HK-2 (cell line): Measurements from ENCODE around the gene PHACTR1.

ENCODE experiments used
- DNase-seq: peaks from one replicate; pipeline ENCODE4 v3.0.0-alpha.2; 2018; ENCODE audit not compliant: unreplicated experiment

The PHACTR1 gene

DNA sequence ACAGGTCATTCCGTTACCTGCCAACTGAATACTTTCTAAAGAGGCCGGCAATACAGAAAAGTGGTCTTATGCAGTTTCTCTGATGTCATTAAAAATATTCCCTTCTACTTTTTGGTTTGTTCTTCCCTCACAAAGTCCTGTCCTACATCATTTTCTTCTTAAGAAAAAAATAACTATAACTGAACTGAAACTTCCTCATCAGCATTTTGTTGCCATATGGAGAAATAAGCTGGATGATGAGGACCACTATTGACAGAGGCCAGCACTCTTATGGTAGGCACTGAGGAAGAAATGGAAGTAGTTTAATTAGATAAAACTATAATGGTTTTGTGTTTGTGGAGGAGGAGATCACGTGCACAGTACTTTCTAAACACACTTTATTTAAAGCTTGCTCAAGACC, 274.9 kb downstream of the PHACTR1 start:
- DNase-seq: no peak

DNA sequence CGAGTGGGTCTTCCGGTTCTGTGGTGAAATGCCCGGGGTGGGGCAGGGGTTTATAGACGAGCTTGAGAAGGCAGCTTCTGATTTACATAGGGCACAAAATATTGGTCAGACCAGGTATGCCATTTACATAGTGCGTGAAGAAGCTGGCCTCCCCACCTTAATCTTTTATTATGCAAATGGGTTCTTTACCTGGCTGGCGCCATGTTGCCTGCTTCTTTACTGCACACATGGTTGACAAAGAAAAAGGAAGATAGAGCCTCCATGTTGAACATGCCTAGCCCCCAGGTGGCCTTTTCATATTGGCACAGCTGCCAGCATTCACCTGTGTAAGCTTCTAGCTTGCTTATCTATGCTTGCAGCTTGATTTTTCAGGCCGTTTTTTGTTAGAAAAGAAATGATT, 276.2 kb downstream of the PHACTR1 start:
- no peak for DNase-seq

DNA sequence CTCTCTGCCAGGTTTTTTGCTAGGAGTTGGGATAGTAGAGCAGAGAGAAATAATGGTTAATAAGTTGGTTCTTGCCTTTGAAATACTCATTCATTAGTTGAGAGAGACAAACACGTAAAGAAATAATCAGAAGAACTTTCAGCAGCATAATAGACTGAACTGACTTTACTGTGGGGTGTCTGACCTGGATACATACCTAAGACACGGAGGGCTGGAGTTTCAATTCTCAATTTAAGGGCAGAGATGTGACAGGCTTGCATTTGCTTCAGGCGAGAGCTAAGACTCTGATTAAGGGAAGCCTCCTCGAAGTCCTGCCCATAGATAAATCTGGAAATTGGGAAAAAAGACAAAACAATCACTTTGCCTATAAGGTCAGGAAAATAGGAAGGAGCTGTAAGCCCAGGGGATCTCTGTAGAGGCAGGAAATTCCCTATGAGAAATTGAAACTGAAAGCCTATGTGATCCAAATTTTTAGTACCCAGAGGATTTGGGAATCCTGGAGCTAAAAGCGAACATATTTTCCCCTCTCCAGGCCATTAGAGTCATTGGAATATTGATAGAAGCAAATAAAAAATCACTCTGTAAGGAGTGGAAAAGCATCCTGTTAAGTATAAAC, 276.8 kb downstream of the PHACTR1 start:
- DNase-seq: no peak

DNA sequence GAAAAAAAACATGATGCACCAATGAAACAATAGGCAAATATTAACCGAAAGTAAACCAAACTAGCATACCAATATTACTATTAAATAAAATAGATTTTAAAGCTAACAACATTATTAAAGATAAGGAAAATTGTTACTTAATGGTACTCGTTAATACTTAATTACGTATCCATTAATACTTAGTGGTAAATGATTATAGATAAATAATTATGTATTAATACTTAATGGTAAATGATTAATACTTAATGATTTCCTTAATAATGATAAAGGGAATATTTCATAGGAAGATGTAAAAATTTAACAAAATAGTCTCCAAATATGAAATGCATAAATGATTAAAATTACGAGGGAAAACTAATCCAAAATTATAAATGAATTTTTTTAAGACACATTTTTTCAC, 278.9 kb downstream of the PHACTR1 start:
- no peak for DNase-seq

DNA sequence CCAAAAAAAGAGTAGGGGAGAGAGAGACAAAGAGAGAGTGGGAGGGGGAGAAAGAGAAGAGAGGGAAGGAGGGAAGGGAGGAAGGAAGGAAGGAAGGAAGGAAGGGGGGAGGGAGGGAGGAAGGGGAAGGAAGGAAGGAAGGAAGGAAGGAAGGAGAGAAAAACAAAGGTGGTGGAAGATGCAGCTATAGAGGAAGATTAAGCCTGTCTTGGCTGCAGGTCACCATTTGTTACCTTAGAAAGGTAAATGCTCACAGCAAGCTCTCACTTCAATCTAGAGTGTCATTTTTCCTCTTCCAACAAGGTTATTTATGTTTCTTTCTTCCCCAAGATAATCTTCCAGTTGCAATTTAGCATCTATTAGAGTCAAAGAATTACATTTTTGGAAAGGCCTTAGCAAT, 284.0 kb downstream of the PHACTR1 start:
- no peak for DNase-seq

DNA sequence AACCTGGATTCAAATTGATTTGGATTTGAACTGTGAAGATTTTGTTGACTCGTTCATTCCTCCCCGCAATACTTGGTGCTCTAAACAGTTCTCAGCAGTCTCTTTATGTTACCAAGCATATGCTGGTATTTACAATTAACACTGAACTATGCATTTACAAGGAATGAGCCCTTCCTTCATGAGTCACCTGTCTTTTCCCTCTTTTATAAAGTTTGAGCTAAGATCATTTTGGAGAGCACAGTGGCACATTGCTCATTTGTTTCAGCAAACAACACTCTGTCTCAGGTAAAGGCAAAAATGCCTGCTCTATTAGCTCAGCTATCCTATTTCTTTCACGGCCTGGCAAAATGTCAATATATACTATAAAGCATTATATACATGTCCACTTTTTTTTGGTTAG, 285.4 kb downstream of the PHACTR1 start:
- DNase-seq: no peak

DNA sequence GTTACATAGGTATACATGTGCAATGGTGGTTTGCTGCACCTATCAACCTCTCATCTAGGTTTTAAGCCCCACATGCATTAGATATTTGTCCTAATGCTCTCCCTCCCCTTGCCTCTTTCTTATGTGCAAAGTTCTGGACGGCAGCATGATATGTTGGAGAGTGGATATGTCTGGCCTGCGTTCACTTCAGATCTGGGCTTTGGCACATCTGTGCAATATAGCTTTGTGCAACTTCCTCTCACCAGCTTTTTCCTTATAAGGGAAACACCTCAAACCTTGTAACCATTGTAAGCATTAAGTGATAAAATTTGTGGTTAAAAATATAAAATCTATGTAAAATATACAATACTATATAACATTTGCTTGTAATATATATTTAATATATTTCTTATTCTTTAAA, 288.0 kb downstream of the PHACTR1 start:
- DNase-seq: no peak

DNA sequence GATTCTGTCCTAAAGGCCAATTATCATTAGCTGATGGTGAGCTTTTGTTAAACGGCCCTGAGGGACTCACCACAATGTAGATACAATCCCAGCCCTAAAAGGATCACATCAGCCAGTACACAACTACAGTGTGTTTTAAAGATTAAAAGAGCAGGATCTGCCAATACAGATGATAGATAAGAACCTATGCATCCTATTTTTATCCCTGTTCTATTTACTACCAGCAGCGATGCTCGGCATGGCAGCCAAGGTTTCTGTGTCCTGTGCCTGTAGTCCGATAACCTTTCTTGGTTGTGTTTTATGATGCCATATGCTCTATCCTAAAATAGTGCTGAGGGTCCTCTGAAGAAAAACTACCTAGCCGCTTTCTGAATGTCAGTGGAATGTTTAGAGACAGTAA, 289.4 kb downstream of the PHACTR1 start:
- DNase-seq: no peak

DNA sequence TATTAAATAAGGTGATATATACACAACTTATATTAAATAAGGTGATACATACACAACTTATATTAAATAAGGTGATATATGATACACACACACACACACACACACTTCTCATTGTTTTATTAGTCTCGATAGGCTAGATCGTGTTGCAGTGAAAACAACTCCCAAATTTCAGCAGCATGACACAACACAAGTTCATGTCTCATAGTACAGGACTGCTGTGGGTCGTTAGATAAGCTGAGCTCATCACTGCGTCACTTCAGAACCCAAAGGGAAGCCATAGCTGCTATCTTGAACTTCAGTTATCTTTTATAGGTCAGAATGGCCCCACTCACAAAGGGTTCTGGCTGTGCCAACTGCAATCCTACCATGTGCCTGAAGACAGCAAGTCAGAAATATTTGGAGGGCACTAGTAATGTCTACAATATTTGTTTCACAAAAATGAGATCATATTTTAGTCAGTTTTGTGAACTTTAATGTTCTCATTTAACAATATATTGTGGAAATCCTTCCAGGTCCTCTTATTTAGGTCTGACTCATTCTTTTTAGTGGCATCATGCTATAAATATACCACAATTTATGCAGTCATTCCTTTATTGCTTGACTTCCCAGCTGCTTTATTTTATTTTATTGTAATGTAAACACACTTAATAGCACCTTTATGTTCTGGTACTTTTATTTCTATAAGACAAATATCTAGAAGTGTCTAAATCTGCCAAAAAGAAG, 290.2 kb downstream of the PHACTR1 start:
- DNase-seq: no peak

DNA sequence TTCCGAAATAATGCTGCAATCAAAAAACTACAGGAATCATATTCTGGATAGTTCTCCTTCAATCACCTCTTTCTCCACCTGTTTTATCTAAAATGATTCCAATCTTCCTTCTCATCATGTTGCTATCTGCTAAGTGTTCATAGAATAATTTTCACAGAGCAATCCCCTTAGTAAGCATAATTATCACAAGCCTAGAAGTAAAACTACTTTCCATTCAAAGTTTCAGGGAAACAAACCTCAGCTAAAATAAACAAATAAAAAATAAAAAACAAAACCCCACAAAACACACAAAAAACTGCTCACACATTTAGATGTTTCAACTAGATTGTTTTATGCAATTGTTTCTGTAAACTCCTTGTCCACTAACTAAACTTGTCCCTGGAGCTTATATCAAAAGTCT, 291.2 kb downstream of the PHACTR1 start:
- no peak for DNase-seq

DNA sequence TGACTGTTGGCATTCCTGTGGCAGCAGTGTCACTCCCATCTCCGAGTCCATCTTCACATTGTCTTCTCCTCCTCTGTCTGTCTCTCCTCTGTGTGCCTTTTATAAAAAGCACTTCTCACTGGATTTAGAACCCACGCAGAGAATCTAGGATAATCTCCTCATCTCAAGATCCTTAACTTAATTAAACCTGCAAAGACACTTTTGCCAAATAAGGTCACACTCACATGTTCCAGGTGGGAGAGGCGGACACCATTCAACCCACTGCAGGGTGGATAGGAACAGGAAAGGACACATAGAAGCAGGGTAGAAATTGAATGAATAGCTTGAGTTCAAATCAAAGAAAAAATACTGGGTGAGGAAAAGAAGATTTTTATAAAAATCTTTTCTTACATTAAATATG, 292.5 kb downstream of the PHACTR1 start:
- no peak for DNase-seq

DNA sequence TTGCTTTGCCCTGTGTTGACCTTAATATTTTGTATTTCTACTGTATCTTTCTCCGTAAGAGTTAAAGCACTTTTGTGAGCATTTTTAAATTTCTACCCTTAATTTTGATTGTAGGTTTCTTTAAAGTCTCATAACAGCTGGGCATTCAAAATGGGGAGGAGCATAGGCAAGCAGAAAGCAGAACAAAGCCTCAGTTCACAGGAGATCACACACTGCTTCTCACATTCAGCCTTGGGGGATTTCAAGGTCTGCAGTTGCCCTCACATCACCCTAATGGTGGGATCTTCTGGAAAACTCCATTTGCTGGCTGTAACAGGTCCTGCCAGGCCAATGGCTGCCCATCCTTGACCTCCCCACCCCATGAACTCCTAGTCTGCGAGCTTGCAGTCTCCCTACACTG, 292.9 kb downstream of the PHACTR1 start:
- no peak for DNase-seq

DNA sequence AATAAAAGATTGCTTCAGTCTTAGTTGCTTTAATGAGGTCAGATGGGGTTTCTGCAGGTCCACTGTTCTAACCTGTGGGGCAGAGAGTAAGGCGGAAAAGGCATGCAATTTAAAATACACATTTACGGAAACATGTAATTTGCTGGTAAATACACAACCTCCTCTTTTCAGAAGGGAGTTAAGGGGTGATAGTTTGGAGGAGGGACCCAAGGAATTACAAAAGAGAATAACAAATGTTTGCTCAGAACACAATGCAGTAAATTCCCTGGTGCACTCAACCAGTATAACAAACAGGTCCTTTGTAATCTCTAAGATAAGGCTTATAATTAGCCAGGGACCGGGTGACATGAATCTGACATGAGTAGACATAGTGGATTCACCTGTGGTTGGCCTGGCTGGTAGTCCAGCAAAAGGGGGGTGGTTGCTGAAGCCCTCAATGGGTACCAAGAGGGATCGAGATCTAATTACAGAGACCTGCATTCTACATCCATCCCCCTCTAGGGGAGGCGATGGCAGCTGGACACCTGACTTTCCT, 295.1 kb downstream of the PHACTR1 start:
- no peak for DNase-seq

DNA sequence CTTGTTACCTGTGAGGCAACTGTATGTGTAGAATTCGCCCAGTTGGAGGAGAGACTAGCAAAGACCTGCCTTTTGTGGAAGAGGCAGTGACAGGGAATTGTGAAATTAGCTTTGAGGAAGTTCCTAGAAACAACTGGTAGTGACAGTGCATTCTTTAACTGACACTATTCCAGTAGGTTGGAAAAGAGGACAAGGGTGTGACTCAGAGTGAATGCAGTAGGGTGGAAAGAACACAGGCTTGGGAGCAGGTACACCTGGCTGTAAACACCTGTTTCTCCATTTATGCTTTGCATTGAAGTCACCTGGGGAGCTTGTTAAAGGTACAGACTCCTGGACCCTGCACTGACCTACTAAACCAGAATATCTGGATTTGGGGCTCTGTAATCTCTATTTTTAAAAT, 295.7 kb downstream of the PHACTR1 start:
- no peak for DNase-seq

DNA sequence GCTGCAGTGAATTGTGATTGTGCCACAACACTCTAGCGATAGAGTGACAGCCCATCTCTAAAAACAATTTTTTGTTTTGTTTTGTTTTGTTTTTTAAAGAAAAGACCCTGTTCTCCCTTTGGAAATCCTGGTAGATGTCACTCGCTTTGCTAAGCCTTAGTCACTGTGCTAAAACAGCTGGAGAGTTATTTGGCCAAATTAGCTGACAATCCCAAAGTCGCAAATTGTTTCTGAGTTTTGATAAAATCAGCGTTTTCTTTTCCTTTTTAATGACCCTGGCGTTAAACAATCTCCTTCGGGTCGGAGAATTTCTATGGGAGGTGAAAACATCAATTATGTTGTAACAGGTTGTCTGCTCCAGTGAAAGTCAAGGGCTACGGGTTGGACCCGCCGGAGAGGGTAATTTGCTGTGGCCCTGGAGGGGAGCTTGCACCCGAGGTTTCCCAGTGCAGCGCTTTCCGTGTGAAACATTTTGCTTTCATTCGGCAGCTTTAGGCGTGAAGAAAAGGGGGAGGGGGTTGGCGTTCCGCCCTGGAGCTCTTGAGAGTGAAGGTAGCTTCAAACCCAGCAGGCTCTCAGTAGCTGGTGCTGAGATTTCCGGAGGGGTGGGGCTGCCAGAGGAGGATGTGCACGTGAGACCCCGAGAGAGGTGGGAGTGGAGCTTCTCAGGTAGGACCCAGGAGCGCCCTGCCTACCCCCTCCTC, 296.6 kb downstream of the PHACTR1 start:
- DNase-seq: no peak

DNA sequence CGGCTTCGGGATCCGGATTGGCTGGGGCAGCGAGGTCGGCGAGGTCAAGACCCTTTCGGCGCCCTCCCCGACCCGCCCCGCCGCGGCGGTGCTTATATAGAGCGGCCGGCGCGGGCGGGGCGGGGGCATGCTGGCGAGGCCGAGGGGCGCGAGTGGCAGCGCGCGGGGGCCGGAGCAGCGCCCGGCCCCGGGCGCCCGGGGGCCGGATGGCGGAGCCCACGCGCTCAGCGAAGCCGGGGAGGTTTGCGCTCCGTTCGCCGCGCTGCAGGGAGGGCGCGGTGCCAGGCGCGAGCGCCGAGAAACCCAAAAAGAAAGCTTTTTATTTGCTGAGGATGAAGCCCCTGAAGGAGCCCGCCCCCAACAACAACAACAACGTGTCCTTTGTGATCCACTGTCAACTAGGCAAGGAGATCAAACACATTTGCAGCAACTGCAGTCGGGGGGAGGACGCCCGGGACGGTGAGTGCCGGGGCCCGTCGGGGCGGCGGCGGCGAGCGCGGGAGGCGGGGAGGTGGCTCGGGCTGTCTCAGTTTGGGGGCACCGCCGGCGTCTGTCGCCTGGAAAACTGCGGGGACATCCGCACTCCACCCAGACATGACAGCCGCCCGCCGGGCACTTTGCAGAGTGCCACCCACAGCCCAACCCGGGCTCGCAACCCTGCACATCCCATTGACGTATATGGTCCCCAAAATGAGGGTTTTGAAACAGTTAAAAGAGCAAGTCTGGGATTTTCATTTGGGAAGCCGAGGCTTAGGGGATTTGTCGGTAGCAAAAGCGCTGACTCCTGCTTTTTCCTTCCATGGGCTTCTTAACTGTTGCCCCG, 297.3 kb downstream of the PHACTR1 start:
- no peak for DNase-seq

DNA sequence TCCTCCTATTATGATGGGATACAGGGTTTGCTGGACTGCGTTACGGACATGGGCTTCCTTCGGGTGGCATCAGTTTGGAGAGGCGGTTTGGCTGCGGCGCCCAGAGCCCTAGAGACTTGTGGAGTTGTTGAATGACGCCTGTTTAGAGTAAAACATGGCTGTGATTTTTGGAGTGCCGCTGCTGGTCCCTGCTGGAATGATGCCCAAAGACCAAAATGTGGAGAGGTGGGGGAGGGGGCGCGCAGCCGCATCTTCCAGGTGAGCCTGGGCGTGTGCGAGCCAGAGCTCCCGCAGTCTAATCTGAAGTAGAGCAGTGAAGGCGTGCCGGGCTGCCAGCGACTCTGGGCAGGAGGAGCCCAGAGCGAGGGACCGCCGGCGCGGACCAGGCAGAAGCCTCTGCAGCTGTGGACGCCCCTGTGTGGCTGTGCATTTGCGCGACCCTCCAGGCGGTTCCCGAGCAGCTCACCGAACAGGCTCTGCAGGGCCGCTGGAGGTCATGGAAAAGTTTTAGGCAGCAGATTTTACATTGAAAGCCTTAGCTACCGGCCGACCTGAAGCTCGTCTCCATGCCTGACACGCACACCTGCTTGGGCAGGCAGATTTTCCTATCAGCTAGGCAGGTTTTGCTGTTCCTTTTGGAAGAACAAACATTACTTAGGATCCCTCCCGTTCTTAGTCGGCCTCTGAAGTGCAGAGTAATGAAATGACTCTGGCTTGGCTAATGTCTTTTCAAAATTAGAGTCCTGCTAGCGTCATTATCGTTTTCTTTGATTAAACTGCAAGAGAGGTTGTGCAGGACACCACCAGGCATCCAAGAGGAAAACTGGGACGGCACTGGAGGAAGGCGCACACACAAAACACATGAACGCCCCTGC, 298.2 kb downstream of the PHACTR1 start:
- no peak for DNase-seq

DNA sequence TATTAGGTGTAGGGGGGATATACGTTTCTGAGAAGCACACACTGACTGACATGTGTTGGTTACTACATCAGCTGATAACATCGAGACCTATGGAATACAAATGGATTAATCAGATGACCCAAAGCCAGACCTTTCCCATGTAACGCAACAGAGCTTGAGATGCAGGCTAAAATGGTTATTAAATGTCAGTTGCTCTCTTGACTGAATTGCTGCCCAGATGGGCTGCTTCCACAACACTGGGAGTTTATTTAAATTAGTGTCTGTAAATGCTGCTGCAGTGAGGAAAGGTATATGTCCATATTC, 298.8 kb downstream of the PHACTR1 start:
- DNase-seq: no peak

DNA sequence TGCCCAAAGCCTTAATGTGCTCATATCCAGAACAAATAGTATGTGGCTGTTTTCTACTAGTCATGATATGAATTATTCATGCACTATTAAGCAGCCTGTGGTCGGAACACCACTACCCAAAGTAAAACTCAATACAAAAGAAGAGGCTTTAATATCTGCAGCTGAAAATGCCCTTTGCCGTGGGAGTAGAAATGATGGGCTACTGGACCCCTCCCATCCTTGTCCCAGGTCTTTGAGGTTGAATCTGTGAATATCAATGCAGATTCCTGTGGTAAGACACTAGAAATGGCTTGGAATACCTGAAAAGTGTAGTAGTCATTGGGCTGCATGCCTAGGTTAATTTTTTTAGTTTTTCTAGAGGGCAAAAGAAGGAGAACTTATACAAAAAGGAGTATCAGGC, 308.0 kb downstream of the PHACTR1 start:
- no peak for DNase-seq

DNA sequence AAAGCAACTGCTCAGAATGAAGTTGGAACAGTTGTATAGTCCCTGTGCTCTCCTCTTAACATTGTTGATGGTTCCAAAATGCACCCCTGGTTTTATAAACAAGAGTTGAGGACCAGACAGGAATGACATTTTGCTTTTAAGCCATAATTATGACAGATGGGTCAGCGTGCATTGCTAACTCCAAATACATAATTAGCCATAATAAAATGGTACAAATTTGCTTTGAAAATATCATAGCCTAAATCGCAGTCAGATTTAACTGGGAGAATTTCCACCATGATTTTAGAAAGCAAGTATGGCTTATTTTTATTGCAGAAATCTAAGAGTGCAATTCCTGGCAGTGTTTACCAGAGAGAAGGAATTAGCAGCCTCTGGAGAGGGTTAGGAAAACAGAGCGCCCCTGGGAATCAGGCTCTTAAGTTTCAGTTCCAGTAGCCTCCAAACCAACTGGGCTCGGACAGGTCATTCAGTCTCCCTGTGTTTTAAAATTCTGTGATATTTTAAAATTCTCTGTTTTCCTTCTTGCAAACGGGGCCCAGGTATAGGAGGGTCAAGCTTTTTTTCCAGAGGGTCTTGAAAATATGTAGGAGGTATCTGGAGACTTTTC, 309.4 kb downstream of the PHACTR1 start:
- DNase-seq: no peak

DNA sequence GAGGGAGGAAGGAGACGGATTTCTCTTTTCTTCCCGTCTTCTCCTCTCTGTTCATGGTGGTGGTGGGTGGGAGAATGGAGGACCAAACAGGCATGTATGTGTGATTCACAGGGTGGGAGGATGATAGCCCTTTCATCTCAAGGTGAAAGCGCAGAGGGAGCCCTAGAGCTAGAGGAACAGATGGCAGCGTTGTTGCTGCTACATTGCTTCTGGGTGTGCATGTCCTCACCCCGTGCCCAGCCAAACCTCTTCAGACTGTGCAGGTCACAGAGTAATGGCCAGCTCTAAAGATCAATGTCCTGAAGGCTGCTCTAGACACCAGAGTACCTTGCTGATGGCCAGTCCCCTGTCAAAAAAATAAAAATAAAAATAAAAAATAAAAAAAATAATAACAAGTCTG, 310.0 kb downstream of the PHACTR1 start:
- no peak for DNase-seq
